CD4-positive, alpha-beta T cell treated with Interleukin-15 for 4 hours (primary cell): ENCODE measurements around the gene SMC4.
A peak's percentile ranks its signal among the peaks of the same experiment; 100 is the strongest.

Experiments
- DNase-seq: peaks from one replicate; pipeline ENCODE4 v3.0.0-alpha.2; 2020; ENCODE audit warnings: low spot score

Gene SMC4

GRCh38 chr3:160395297-160395696 lies 4.2 kb upstream of the SMC4 start:
- no peak for DNase-seq

- no peak for DNase-seq
Observed at GRCh38 chr3:160398820-160399124, 678 bp upstream of the SMC4 start.

GRCh38 chr3:160400030-160400701 lies 716 bp downstream of the SMC4 start:
- peak; percentile 8 for DNase-seq

GRCh38 chr3:160400702-160401150 lies 1.3 kb downstream of the SMC4 start:
- no peak for DNase-seq

- DNase-seq = peak; percentile 18
Observed at GRCh38 chr3:160401291-160402095, 2.0 kb downstream of the SMC4 start.

- no peak for DNase-seq
Observed at GRCh38 chr3:160402221-160403027, 3.0 kb downstream of the SMC4 start.

- no peak for DNase-seq
Observed at GRCh38 chr3:160403028-160403545, 3.6 kb downstream of the SMC4 start.

- no peak for DNase-seq
Observed at GRCh38 chr3:160403796-160404470, 4.5 kb downstream of the SMC4 start.

GRCh38 chr3:160409812-160410610 lies 10.6 kb downstream of the SMC4 start:
- no peak for DNase-seq

GRCh38 chr3:160412477-160412876 lies 13.0 kb downstream of the SMC4 start:
- no peak for DNase-seq

- DNase-seq = peak; percentile 74
Observed at GRCh38 chr3:160413613-160414248, 14.3 kb downstream of the SMC4 start.

- DNase-seq = no peak
Observed at GRCh38 chr3:160417311-160417710, 17.9 kb downstream of the SMC4 start.

GRCh38 chr3:160427832-160428424 lies 28.5 kb downstream of the SMC4 start:
- no peak for DNase-seq

- no peak for DNase-seq
Observed at GRCh38 chr3:160434071-160434470, 34.6 kb downstream of the SMC4 start.

GRCh38 chr3:160435095-160435494 lies 35.6 kb downstream of the SMC4 start:
- no peak for DNase-seq

- no peak for DNase-seq
Observed at GRCh38 chr3:160435747-160436146, 36.3 kb downstream of the SMC4 start.

- no peak for DNase-seq
Observed at GRCh38 chr3:160437083-160437455, 37.6 kb downstream of the SMC4 start.

GRCh38 chr3:160440687-160441086 lies 41.2 kb downstream of the SMC4 start:
- no peak for DNase-seq

- no peak for DNase-seq
Observed at GRCh38 chr3:160444411-160444810, 45.0 kb downstream of the SMC4 start.

GRCh38 chr3:160445854-160446253 lies 46.4 kb downstream of the SMC4 start:
- DNase-seq = no peak
